HAP-1 (cell line): ENCODE measurements around the gene CIC.
A peak's percentile ranks its signal among the peaks of the same experiment; 100 is the strongest.

ENCODE experiments used
- DNase-seq, 2 experiments: peaks; one replicate each; pipeline ENCODE4 v3.0.0-alpha.2; 2016 to 2020; ENCODE audit warnings: low spot score in 2 of 2
- H3K27me3 ChIP-seq: fragments of 250-450 bp; sonication (Bioruptor Pico); 2 replicates; pipeline ENCODE4 v1.5.1; 2020; ENCODE audit warnings: low read depth, mild to moderate bottlenecking, moderate library complexity
- H3K36me3 ChIP-seq: fragments of 250-450 bp; sonication (Bioruptor Pico); replicated peaks from 2 replicates; pipeline ENCODE4 v1.5.1; 2020; ENCODE audit warnings: mild to moderate bottlenecking
- H3K4me1 ChIP-seq: fragments of 250-450 bp; sonication (Bioruptor Pico); 2 replicates; pipeline ENCODE4 v1.5.1; 2020; ENCODE audit warnings: mild to moderate bottlenecking
- H3K4me3 ChIP-seq: fragments of 250-450 bp; sonication (Bioruptor Pico); 2 replicates; pipeline ENCODE4 v1.5.1; 2020; ENCODE audit warnings: mild to moderate bottlenecking, moderate library complexity
- H3K9me3 ChIP-seq: fragments of 250-450 bp; sonication (Bioruptor Pico); 2 replicates; pipeline ENCODE4 v1.5.1; 2020; ENCODE audit warnings: mild to moderate bottlenecking, moderate library complexity
- in situ Hi-C: fragments of 300-500 bp; cut with MboI; formaldehyde crosslinking; loops from 3 replicates; pipeline ENCODE4 v1.14.3; 2020; ENCODE audit warnings: low sequenced_read_pairs, inconsistent platforms, mixed read lengths

Gene CIC

DNA sequence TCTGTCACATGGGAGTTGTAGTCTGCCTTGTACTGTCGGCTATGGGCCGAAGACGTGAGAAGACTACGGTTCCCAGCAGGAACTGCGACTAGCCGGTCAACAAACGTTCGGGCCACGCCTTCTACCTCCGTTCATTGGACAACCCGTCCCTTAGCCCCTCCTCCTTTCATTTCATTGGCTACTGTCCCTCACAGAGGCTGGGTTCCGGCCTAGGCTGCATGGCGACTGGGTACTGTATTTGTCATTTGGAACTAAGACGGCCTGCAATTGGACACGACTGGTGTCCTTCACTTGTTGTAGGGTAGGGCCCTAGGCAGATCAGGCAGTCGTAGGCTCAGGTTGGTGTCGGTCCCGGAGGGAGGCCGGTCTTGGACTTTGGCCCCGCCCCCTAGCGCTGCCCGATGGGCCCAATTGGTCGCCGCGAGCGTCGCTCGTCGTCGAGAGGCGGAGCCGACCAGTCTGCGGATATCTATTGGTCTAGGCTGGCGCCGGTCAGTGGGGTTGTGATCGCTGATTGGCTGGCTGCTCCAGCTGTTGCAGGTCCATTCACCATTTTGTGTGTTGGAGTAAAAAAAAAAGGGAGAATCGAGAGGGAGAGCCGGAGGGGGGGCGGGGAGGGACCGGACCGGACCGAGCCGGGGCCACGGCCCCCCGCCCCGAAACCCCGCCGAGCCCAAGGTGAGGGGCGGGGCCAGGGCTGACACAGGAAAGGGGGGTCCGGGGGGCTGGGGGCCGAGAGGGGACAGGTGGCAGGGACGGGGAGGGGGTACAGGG is at the start of gene CIC:
CIC (plus strand) TSS at position 549 of the 774 bp plus-strand sequence. CDS start 2,532 bp downstream, outside the sequence.
- DNase-seq, result peak; percentile 99
- in situ Hi-C loops, result no loop called here
- H3K36me3 ChIP-seq, result no peaks in the 10 kb centered on the region
- no peaks in the 10 kb centered on the region for H3K27me3 ChIP-seq
- peak within 1 kb of the TSS; percentile 62 for H3K4me3 ChIP-seq
- no peaks in the 10 kb centered on the region for H3K9me3 ChIP-seq
- H3K4me1 ChIP-seq, result peaks cover 10% of the 10 kb centered on the region

DNA sequence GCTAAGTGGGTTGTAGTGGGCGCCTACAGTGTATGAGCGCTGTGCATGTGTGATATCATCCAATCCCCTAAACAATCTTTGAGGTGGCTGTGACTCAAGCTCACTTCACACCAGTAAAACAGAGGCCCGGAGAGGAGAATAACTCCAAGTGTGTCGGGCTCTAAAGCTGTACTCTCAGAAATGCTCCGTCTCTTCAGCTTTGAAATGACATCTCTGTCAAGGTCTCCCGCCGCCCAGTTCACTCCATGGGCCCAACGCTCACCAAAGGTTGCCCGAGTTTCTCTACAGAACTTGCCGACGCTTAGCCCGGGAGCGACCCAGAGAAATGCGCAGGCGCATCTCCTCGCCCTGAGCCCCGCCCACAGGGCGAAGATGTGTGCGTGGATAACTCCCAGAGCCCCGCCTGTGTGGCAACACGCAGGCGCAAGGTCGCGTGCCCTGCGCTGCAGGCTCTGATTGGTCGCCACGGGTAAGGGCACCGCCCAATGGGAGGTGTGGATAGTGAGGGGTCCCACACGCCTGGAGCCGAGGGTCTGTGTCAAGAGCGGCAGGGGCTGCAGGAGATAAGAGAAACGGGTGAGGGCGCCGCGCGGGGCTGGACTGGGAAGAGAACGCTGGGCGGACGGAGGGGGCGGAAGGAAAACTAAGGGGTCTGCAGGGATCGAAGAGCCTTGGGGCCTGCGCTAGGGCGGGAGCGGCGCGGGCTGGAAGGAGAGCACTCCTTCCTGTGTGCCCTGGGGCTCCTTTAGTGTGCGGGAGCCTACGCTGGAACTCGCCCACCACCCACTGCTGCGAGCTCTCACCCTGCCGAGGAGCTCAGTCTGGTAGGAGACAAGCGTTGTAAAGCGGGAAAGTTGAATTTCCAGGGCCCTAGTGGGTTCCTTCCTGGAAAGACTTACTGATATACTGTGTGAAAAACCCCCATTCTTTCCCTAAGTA is 49.0 kb upstream of the CIC start, which contains the start of gene ZNF526:
ZNF526 (plus strand) TSS at position 501 of the 939 bp plus-strand sequence. CDS start 4,092 bp downstream, outside the sequence.
- Histone ChIP-seq H3K27me3 (no peaks in the 10 kb centered on the region), H3K36me3 (peaks cover 18% of the 10 kb centered on the region), H3K9me3 (no peaks in the 10 kb centered on the region), H3K4me1 (peaks cover 31% of the 10 kb centered on the region), H3K4me3 (peak within 1 kb of the TSS; percentile 69)
- DNase-seq, result peak; percentile 96 to 99
- in situ Hi-C loops, result no loop called here

- Histone ChIP-seq H3K9me3 (no peaks in the 10 kb centered on the region), H3K36me3 (peaks cover 25% of the 10 kb centered on the region), H3K4me3 (peak overlapping the region; percentile 69), H3K4me1 (peaks cover 31% of the 10 kb centered on the region), H3K27me3 (no peaks in the 10 kb centered on the region)
- in situ Hi-C loops, result no loop called here
- no peak for DNase-seq
These were observed 48.3 kb upstream of the CIC start for GRCh38 chr19:42220751-42221097.

- DNase-seq, result no peak
- Histone ChIP-seq H3K27me3 (no peaks in the 10 kb centered on the region), H3K9me3 (no peaks in the 10 kb centered on the region), H3K36me3 (peaks cover 62% of the 10 kb centered on the region), H3K4me3 (no peak overlapping the region), H3K4me1 (peaks cover 6% of the 10 kb centered on the region)
- in situ Hi-C loops, result no loop called here
These were observed 43.9 kb upstream of the CIC start for GRCh38 chr19:42224940-42225717.

DNA sequence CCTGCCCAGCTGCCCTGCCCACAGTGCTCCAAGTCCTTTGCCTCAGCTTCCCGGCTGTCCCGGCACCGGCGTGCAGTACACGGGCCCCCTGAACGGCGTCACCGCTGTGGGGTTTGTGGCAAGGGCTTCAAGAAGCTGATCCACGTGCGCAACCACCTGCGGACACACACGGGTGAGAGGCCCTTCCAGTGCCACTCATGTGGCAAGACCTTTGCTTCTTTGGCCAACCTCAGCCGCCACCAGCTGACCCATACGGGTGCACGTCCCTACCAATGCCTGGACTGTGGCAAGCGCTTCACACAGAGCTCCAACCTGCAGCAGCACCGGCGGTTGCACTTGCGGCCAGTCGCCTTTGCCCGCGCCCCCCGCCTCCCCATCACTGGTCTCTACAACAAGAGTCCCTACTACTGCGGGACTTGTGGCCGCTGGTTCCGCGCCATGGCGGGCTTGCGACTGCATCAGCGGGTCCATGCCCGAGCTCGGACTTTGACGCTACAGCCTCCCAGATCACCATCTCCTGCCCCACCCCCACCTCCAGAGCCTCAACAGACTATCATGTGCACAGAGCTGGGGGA is 43.2 kb upstream of the CIC start:
- in situ Hi-C loops, result no loop called here
- Histone ChIP-seq H3K9me3 (no peaks in the 10 kb centered on the region), H3K4me1 (peaks cover 5% of the 10 kb centered on the region), H3K4me3 (no peak overlapping the region), H3K36me3 (peaks cover 66% of the 10 kb centered on the region), H3K27me3 (no peaks in the 10 kb centered on the region)
- no peak for DNase-seq

GRCh38 chr19:42226886-42227285 is 42.2 kb upstream of the CIC start:
- no peaks in the 10 kb centered on the region for H3K27me3 ChIP-seq
- H3K9me3 ChIP-seq, result no peaks in the 10 kb centered on the region
- in situ Hi-C loops, result no loop called here
- DNase-seq, result no peak
- H3K4me3 ChIP-seq, result no peak overlapping the region
- H3K36me3 ChIP-seq, result peaks cover 77% of the 10 kb centered on the region
- no peaks in the 10 kb centered on the region for H3K4me1 ChIP-seq

DNA sequence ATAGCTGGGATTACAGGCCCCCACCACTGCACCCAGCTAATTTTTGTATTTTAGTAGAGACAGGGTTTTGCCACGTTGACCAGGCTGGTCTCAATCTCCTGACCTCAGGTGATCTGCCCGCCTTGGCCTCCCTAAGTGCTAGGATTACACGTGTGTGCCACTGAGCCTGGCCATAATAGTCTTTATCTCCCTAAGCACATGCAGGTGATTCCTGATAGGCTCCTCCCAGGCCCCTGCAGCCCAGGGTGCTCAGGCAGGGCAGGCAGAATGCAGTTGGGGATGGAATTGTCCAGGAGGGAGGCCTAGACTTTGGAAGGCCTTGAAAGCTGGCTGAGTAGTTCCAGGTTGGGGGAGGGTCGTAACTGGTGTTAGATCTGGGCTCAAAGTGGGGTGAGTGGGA is 40.4 kb upstream of the CIC start:
- no peak for DNase-seq

DNA sequence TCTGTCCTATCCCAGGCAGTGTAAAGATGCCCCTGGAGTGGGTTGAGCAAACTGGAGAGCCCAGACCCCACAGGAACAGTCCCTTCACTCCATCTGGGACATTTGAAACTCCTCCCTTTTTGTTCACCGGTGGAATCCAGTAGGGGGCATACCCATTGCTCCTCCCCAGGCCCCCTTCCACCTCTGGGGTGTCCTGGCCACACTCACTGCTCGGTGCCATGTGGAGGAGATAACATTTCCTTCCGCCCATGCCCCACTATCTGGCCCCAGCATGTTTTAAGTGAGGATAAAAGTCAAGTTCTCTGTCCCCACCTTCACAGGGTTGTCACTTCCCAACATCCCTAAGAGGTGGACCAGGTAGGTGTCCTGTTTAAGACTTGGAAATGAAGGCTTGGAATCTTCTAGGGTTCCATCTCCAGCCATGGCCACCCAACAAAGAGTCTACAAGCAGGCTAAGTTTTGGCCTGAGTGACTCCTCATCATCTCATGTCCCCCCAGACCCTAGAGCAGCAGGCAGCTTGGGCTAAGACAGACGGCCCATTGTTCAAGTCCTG is 39.7 kb upstream of the CIC start:
- in situ Hi-C loops, result no loop called here
- peaks cover 88% of the 10 kb centered on the region for H3K36me3 ChIP-seq
- H3K4me3 ChIP-seq, result no peak overlapping the region
- H3K9me3 ChIP-seq, result no peaks in the 10 kb centered on the region
- DNase-seq, result no peak
- H3K27me3 ChIP-seq, result no peaks in the 10 kb centered on the region
- H3K4me1 ChIP-seq, result no peaks in the 10 kb centered on the region

More for the DNA sequence above, 40.4 kb upstream of the CIC start:
- Histone ChIP-seq H3K9me3 (no peaks in the 10 kb centered on the region), H3K4me3 (no peak overlapping the region), H3K36me3 (peaks cover 83% of the 10 kb centered on the region), H3K27me3 (no peaks in the 10 kb centered on the region), H3K4me1 (no peaks in the 10 kb centered on the region)
- in situ Hi-C loops, result no loop called here

- no peaks in the 10 kb centered on the region for H3K4me1 ChIP-seq
- H3K4me3 ChIP-seq, result no peak overlapping the region
- in situ Hi-C loops, result no loop called here
- no peaks in the 10 kb centered on the region for H3K9me3 ChIP-seq
- no peaks in the 10 kb centered on the region for H3K27me3 ChIP-seq
- peaks cover 88% of the 10 kb centered on the region for H3K36me3 ChIP-seq
- no peak for DNase-seq
These were observed 39.1 kb upstream of the CIC start for GRCh38 chr19:42229855-42230351.

GRCh38 chr19:42230571-42230970 is 38.5 kb upstream of the CIC start:
- H3K36me3 ChIP-seq, result peaks cover 88% of the 10 kb centered on the region

GRCh38 chr19:42232435-42232834 is 36.6 kb upstream of the CIC start:
- Histone ChIP-seq H3K4me1 (no peaks in the 10 kb centered on the region), H3K4me3 (no peak overlapping the region), H3K27me3 (no peaks in the 10 kb centered on the region), H3K9me3 (no peaks in the 10 kb centered on the region), H3K36me3 (peaks cover 83% of the 10 kb centered on the region)
- in situ Hi-C loops, result no loop called here
- no peak for DNase-seq

More at GRCh38 chr19:42230571-42230970, 38.5 kb upstream of the CIC start:
- DNase-seq, result no peak
- Histone ChIP-seq H3K27me3 (no peaks in the 10 kb centered on the region), H3K9me3 (no peaks in the 10 kb centered on the region), H3K4me3 (no peak overlapping the region), H3K4me1 (no peaks in the 10 kb centered on the region)
- in situ Hi-C loops, result no loop called here

DNA sequence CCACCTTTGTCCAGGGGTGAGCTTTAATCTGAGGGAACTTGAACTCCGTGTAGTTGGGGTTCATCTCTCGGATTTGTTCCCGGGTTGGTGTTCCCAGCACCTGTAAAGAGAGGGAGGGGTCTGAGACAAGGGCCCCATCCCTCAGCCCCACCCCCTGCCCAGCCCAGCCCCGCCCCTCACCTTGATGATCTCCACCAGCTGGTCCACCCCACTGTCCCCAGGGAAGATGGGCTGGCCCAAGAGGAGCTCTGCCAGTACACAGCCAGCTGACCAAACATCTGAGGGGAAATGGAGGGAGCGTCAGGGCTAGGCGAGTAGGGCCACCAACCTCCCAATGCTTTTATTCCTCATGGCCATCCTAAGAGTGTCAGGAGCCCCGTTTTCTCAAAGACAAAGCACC is 35.9 kb upstream of the CIC start:
- peaks cover 81% of the 10 kb centered on the region for H3K36me3 ChIP-seq
- H3K27me3 ChIP-seq, result no peaks in the 10 kb centered on the region
- DNase-seq, result no peak
- no peak overlapping the region for H3K4me3 ChIP-seq
- H3K4me1 ChIP-seq, result no peaks in the 10 kb centered on the region
- no peaks in the 10 kb centered on the region for H3K9me3 ChIP-seq
- in situ Hi-C loops, result no loop called here
